Measurements from ENCODE around the gene STMP1.
"Not testable (repeated sequence)": the region's sequence is repeated elsewhere in the genome, so short reads cannot be mapped to it uniquely, and the experiment has no call there.

GRCh38 chr7:135668852-135669395 lies 6.6 kb downstream of the STMP1 start:
- TF ChIP-seq CTCF (IDR thresholded peaks at IDR 0.05 in 4 of 5, conservative IDR thresholded peaks at IDR 0.05 in 1 of 5); POLR2A (IDR thresholded peaks at IDR 0.05): not testable (repeated sequence)
